Activated naive CD4-positive, alpha-beta T cell (primary cell): ENCODE results near the gene LTB.
A peak's percentile ranks its signal among the peaks of the same experiment; 100 is the strongest.

ENCODE experiments used
- DNase-seq, 4 experiments: peaks; one replicate each; lab custom pipeline; 2025; lab: John Stamatoyannopoulos, UW

The LTB gene

DNA sequence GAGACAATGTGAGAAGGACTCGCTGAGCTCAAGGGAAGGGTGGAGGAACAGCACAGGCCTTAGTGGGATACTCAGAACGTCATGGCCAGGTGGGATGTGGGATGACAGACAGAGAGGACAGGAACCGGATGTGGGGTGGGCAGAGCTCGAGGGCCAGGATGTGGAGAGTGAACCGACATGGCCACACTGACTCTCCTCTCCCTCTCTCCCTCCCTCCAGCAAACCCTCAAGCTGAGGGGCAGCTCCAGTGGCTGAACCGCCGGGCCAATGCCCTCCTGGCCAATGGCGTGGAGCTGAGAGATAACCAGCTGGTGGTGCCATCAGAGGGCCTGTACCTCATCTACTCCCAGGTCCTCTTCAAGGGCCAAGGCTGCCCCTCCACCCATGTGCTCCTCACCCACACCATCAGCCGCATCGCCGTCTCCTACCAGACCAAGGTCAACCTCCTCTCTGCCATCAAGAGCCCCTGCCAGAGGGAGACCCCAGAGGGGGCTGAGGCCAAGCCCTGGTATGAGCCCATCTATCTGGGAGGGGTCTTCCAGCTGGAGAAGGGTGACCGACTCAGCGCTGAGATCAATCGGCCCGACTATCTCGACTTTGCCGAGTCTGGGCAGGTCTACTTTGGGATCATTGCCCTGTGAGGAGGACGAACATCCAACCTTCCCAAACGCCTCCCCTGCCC is 5.2 kb downstream of the LTB start:
- no peak for DNase-seq

DNA sequence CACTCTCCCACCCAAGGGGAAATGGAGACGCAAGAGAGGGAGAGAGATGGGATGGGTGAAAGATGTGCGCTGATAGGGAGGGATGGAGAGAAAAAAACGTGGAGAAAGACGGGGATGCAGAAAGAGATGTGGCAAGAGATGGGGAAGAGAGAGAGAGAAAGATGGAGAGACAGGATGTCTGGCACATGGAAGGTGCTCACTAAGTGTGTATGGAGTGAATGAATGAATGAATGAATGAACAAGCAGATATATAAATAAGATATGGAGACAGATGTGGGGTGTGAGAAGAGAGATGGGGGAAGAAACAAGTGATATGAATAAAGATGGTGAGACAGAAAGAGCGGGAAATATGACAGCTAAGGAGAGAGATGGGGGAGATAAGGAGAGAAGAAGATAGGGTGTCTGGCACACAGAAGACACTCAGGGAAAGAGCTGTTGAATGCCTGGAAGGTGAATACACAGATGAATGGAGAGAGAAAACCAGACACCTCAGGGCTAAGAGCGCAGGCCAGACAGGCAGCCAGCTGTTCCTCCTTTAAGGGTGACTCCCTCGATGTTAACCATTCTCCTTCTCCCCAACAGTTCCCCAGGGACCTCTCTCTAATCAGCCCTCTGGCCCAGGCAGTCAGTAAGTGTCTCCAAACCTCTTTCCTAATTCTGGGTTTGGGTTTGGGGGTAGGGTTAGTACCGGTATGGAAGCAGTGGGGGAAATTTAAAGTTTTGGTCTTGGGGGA is 6.1 kb downstream of the LTB start:
- DNase-seq = no peak

DNA sequence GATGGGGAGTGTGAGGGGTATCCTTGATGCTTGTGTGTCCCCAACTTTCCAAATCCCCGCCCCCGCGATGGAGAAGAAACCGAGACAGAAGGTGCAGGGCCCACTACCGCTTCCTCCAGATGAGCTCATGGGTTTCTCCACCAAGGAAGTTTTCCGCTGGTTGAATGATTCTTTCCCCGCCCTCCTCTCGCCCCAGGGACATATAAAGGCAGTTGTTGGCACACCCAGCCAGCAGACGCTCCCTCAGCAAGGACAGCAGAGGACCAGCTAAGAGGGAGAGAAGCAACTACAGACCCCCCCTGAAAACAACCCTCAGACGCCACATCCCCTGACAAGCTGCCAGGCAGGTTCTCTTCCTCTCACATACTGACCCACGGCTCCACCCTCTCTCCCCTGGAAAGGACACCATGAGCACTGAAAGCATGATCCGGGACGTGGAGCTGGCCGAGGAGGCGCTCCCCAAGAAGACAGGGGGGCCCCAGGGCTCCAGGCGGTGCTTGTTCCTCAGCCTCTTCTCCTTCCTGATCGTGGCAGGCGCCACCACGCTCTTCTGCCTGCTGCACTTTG is 6.8 kb downstream of the LTB start, which contains the start of gene TNF:
Gene TNF, plus strand, starts transcription at position 231 of the 567 bp plus-strand sequence. Its CDS starts 177 bp downstream, at position 408.
- DNase-seq = peak in 2 of 4 experiments; percentile 29 to 41

DNA sequence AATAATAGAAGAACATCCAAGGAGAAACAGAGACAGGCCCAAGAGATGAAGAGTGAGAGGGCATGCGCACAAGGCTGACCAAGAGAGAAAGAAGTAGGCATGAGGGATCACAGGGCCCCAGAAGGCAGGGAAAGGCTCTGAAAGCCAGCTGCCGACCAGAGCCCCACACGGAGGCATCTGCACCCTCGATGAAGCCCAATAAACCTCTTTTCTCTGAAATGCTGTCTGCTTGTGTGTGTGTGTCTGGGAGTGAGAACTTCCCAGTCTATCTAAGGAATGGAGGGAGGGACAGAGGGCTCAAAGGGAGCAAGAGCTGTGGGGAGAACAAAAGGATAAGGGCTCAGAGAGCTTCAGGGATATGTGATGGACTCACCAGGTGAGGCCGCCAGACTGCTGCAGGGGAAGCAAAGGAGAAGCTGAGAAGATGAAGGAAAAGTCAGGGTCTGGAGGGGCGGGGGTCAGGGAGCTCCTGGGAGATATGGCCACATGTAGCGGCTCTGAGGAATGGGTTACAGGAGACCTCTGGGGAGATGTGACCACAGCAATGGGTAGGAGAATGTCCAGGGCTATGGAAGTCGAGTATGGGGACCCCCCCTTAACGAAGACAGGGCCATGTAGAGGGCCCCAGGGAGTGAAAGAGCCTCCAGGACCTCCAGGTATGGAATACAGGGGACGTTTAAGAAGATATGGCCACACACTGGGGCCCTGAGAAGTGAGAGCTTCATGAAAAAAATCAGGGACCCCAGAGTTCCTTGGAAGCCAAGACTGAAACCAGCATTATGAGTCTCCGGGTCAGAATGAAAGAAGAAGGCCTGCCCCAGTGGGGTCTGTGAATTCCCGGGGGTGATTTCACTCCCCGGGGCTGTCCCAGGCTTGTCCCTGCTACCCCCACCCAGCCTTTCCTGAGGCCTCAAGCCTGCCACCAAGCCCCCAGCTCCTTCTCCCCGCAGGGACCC is 7.8 kb downstream of the LTB start:
- DNase-seq = no peak

DNA sequence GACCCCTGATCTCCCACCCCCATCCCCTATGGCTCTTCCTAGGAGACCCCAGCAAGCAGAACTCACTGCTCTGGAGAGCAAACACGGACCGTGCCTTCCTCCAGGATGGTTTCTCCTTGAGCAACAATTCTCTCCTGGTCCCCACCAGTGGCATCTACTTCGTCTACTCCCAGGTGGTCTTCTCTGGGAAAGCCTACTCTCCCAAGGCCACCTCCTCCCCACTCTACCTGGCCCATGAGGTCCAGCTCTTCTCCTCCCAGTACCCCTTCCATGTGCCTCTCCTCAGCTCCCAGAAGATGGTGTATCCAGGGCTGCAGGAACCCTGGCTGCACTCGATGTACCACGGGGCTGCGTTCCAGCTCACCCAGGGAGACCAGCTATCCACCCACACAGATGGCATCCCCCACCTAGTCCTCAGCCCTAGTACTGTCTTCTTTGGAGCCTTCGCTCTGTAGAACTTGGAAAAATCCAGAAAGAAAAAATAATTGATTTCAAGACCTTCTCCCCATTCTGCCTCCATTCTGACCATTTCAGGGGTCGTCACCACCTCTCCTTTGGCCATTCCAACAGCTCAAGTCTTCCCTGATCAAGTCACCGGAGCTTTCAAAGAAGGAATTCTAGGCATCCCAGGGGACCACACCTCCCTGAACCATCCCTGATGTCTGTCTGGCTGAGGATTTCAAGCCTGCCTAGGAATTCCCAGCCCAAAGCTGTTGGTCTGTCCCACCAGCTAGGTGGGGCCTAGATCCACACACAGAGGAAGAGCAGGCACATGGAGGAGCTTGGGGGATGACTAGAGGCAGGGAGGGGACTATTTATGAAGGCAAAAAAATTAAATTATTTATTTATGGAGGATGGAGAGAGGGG is 8.8 kb downstream of the LTB start:
- no peak for DNase-seq

DNA sequence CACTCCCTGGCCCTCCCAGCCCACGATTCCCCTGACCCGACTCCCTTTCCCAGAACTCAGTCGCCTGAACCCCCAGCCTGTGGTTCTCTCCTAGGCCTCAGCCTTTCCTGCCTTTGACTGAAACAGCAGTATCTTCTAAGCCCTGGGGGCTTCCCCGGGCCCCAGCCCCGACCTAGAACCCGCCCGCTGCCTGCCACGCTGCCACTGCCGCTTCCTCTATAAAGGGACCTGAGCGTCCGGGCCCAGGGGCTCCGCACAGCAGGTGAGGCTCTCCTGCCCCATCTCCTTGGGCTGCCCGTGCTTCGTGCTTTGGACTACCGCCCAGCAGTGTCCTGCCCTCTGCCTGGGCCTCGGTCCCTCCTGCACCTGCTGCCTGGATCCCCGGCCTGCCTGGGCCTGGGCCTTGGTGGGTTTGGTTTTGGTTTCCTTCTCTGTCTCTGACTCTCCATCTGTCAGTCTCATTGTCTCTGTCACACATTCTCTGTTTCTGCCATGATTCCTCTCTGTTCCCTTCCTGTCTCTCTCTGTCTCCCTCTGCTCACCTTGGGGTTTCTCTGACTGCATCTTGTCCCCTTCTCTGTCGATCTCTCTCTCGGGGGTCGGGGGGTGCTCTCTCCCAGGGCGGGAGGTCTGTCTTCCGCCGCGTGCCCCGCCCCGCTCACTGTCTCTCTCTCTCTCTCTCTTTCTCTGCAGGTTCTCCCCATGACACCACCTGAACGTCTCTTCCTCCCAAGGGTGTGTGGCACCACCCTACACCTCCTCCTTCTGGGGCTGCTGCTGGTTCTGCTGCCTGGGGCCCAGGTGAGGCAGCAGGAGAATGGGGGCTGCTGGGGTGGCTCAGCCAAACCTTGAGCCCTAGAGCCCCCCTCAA is 9.9 kb downstream of the LTB start, which contains the start of gene LTA:
Gene LTA, plus strand, starts transcription at position 249 of the 871 bp plus-strand sequence. Its CDS starts 454 bp downstream, at position 703.
- peak; percentile 35 to 67 (median 51) for DNase-seq

DNA sequence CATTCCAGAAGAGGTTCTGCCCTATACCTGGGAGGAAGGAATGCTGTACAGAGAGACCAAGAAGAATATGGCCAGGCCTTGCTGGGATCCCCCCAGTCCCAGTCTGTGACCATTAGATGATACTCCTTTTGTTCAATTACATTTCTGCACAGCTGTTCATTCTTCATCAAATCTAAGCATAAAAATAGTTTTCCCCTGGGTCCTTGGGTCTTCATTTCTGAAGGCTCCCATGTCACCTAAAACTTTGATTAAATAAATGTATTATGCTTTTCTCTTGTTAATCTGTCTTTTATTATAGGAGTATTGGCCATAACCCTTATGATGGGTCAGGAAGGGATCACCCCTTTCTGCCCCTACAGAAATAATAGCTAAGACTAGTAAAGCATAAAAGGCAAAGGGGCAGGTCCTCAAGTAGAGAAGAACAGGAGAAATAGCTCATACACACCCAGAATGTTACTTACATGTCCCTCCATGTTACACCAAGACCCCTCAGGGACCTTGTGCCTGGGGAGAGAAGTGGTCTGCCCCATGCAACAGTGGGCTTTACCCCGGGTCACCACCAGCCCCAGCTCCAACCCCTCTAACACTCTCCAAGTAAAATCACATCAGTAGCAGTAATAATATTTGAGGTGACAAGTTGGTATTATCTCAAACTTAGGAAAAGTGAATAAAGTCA is 12.2 kb downstream of the LTB start:
- DNase-seq = no peak

DNA sequence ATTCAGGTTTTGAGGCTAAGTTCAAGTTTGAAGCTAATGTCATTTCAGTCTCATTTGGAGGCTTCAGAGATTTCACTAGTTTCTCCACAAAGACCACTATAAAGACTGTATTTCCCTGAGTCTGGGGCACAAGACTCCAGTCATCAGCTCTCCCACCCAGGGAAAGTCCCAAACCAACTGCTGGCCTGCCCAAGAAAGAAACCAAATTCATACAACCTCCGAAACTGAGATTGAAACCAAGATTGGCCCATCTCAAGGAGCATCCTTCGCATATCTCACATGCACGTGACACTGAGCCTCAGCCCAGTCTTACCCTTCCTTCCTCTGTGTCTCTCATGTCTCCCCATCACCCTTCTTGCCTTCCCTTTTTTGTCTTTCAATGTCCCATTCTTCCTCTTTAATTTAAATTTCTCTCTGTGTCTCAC is 13.7 kb downstream of the LTB start:
- DNase-seq = no peak

DNA sequence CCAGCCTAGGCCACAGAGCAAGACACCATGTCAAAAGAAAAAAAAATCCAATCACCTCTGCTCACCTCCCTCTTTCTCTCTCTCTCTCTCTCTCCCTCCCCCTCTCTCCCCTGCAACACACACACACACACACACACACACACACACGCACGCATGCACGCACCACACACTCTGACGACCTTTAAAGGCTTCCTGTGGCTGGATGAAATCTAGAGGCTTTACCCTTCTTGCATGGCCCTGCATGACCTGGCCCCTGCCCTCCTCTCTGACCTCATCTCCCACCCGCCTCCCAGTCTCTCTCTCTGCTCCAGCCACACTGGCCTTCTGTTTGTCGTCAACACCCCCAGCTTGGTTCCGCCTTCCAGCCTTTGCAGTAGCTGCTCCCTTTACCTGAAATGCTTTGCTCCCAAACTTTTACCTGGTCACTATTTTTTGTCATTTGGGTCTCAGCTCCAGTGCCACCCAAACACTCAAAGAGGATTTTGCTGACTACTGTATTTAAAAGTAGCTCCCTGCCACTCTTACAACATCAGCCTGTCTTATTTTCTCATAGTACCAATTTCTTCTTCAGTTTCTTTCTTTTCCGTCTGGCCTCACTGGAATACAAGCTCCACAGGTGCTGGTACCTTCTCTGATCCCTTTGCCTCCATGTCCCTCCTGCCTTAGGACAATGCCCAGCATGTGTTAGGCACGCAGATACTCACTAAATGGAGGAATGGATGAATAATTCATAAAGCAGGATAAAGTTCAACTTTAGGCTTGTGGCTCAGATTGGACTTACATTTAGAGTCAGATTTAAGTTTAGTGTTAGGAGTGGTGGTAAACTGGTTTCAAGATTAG is 14.5 kb downstream of the LTB start:
- no peak for DNase-seq

DNA sequence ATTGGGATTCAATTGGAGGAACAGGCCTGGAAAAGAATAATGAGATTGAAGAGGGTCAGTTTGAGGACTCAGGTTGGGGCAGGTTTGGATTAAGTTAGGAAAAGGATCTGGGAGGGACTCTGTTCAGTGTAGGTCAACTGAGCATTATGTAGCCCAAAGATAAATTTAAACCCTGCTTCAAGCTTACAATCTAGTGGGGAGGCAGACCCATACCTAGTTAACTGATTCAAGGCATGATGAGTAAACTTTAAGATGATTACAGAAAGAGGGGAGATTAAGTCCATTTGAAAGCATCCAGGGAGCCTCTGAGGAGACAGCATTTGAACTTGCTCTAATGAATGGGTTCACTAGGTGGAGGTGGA is 21.5 kb downstream of the LTB start:
- no peak for DNase-seq

DNA sequence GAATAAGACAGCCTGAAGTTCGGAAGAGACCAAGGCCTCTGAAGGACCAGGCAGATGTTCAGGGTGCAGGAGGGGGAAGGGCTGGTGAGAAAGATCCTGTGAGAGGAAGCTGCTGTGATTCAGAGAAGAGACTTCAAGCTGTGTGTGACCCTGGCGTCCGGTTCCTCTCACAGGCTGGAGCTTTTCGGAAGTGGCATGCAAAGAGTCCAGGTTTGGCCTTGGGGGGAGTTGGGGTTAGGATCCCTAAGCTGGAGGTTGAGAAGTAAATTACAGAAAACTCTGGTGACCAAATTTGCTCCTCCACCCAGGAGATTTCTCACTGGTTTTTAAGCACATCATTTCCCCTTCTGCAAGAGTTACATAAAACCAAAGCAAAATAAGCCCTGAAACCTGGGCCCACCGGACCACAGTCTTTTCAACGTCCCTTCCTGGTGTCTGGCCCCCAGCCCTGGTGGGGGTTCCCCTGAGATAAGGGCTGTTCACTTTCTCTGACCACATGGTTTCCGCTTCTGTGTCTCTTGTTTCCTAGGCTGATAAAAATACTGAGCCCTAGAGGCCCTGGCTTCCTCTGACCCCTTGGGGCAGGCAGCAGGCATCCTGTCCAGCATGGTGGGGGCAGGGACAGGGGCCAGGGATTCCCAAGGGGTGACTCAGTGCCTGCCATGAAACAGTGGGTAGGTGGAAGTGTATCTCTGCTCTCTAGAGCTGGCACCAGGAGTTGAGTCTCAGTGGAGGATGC is 22.1 kb downstream of the LTB start:
- peak in 1 of 4 experiments; percentile 21 for DNase-seq

DNA sequence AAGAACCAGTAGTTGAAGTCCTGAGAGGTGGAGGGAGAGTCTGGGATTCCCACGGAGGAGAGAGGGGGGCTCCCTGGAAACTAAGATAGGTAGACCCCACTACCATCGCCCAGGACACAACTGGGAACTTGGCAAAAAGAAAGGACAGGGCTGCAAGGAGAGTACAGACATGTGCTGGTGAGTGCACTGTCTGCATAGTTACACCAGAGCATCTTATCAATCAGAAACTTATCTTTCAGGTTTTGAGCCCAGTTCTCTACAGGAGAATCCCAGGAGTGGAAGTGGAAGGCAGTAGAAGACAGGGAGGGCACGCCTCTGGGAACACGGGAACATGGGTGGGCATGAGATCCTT is 22.6 kb downstream of the LTB start:
- no peak for DNase-seq

DNA sequence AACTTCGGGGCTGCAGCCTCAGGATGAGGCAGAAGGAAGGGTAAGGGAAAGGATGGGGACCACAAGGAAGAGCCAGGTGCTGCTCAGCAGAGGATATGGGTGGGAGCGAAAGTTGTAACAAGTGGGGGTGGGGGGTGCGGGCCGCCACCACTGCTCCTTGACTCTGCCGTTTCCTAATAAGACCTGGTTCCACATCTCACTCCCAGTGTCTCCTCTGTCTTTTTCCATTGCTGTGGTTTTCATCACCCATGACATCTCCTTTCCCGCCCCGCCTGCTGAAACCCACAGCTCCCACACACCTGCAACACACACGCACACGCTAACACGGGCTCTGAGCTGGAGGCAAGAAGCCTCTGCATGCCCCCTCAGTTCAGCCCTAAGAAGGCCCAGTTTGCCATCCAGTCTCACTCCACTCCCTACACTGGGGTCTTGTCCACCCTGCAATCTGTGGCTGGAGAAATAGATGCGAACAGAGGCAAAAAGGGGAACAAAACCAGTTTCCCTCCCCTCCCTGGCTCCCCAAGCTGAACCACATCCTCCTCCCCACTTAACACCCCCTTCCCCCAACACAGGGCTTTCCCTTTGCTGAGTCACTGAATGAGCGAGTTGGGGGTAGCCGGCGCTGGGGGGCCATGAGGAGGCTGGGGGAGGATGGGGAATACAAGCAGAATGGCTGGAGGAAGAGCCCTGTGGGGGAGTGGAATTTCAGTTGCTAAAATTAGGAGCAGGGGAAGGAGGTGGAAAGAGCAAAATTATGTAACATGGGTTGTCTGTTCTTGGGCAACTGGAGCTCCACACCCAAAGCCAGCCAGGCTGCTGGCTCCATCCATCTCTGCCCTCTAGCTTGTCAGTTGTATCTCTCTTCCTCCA is 23.4 kb downstream of the LTB start:
- peak in 1 of 4 experiments; percentile 24 for DNase-seq

DNA sequence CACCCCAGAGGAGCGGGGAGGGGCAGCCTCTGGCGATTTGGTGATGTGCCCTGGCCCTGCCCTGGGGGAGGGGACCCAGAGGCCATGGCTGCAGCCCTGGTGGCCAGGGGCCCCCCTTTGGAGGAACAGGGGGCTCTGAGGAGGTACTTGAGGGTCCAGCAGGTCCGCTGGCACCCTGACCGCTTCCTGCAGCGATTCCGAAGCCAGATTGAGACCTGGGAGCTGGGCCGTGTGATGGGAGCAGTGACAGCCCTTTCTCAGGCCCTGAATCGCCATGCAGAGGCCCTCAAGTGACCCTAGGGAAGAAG is 24.0 kb downstream of the LTB start:
- DNase-seq = no peak

DNA sequence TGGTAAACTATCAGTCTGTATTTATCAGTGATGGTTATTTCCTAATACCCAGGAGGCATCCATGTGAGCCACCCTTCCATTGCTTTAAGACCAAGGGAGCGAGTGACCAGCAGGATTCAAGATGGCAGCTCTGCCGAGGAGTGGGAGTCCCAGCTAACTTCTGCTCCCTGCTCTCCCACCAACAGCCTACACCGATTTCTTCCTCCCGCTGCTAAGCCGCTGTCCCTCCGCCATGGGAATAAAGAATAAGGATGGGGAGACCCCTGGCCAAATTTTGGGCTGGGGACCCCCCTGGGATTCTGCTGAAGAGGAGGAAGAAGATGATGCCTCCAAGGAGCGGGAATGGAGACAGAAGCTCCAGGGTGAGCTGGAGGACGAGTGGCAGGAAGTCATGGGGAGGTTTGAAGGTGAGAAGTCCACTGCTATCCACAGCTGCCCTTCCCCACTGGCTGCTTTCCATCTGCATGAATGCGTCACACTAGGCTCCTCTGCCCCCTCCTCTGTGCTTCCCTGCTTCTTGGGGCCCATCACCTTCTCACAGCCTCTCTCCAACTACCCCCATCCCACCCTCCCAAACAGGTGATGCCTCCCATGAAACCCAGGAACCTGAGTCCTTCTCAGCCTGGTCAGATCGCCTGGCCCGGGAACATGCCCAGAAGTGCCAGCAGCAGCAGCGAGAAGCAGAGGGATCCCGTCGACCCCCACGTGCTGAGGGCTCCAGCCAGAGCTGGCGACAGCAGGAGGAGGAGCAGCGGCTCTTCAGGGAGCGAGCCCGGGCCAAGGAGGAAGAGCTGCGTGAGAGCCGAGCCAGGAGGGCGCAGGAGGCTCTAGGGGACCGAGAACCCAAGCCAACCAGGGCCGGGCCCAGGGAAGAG is 24.5 kb downstream of the LTB start:
- no peak for DNase-seq

DNA sequence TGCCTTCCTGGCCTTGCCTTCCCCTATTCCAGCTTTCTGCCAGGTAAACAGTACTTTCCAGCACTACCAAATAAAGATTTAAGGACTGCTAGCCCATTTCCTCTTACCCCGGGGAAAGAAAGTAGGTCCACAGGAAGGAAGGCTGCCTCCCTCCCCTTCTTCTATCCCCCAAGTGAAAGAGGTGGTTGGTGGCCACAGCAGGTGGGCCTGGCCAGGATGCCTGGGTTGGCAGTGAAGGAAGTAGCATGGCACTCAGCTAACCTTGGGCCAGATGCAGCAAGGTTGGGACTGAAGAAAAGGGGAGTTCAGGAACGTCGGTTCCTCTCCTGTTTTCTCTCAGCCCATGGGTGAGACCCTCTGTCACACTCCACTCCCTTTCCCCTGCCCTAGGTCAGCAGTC is 25.9 kb downstream of the LTB start:
- DNase-seq = no peak
